HCT116 (cell line): ENCODE measurements around the gene PDE10A. TPM values are rescaled to one million over a fixed set of nuclear protein-coding genes. Genes with fewer than 3 reads are reported as not detected.

Experiments used
- ATAC-seq: fragments of 200-7000 bp; cut with Tn5 transposase; 2 replicates; pipeline ENCODE4 v1.9.1; 2020; ENCODE audit warnings: mild to moderate bottlenecking, moderate library complexity
- BruUV-seq: library from RNA; stranded (reverse); fragments of 400-500 nt; replicated peaks from 2 replicates; lab custom pipeline; 2021; lab: Mats Ljungman, UMichigan
- CTCF ChIA-PET: fragments of 300-600 bp; sonication (Branson Sonifier 250); formaldehyde crosslinking; loops from one replicate; lab custom pipeline; 2021; ENCODE audit warnings: antibody characterized with exemption; lab: Charles Lee
- POLR2A ChIA-PET: fragments of 300-600, 350-600 bp; sonication (Branson Sonifier 250); formaldehyde crosslinking; loops from one replicate; lab custom pipeline; 2021; ENCODE audit warnings: antibody characterized with exemption; lab: Charles Lee
- RAD21 ChIA-PET, 2 experiments: fragments of 300-600 bp; sonication (Branson Sonifier 250); formaldehyde crosslinking; loops; one replicate each; lab custom pipeline; 2023; ENCODE audit warnings: low total read pairs in 2 of 2; ENCODE audit not compliant: uncharacterized antibody in 2 of 2, unreplicated experiment in 2 of 2, low non-redundant PET in 1 of 2; lab: Charles Lee
- DNase-seq: peaks from one replicate; pipeline ENCODE4 v3.0.0-alpha.2; 2010; ENCODE audit warnings: low read depth, low spot score
- H2AFZ ChIP-seq: fragments of 200-600 bp; shearing (Covaris generic), sonication (generic); 2 replicates; pipeline ENCODE4 v1.6.1; 2017; ENCODE audit warnings: low read depth, mixed run types, mixed read lengths, antibody characterized with exemption, low read length; ENCODE audit not compliant: poor library complexity, severe bottlenecking
- H3K27ac ChIP-seq: 2 replicates; pipeline ENCODE4 v1.5.1; 2012; ENCODE audit warnings: low read depth, low read length
- H3K27me3 ChIP-seq: fragments of 200-600 bp; sonication (generic); 2 replicates; pipeline ENCODE4 v1.6.1; 2016; ENCODE audit warnings: mixed run types, low read length, mixed read lengths; ENCODE audit not compliant: insufficient read depth
- H3K36me3 ChIP-seq, 2 experiments: fragments of 200-500 bp in 1 of 2; fragments of 200-600 bp in 1 of 2; sonication (Bioruptor generic) in 1 of 2; sonication (generic) in 1 of 2; 2 replicates each; pipeline versions ENCODE4 v1.5.1 to v1.6.1; 2014 to 2016; ENCODE audit warnings: low read length in 2 of 2, inconsistent platforms in 1 of 2, mixed read lengths in 1 of 2, mixed run types in 1 of 2; ENCODE audit not compliant: insufficient read depth in 2 of 2, control insufficient read depth in 1 of 2
- H3K4me1 ChIP-seq, 2 experiments: fragments of 200-600 bp in 1 of 2; sonication (generic) in 1 of 2; 2 replicates each; pipeline versions ENCODE4 v1.5.1 to v1.6.1; 2012 to 2017; ENCODE audit warnings: low read length in 2 of 2, inconsistent platforms in 1 of 2, mild to moderate bottlenecking in 1 of 2, mixed read lengths in 1 of 2, mixed run types in 1 of 2, moderate library complexity in 1 of 2; ENCODE audit not compliant: insufficient read depth in 2 of 2, control insufficient read depth in 1 of 2
- H3K4me2 ChIP-seq: fragments of 200-600 bp; sonication (generic); 2 replicates; pipeline ENCODE4 v1.6.1; 2017; ENCODE audit warnings: mixed run types, low read length, mixed read lengths
- H3K4me3 ChIP-seq, 2 experiments: fragments of 200-600 bp in 1 of 2; sonication (generic) in 1 of 2; replicated peaks in 1 of 2; 2 replicates each; pipeline ENCODE4 v1.5.1; 2011 to 2016; ENCODE audit warnings: low read length in 2 of 2, control low read depth in 1 of 2, low read depth in 1 of 2, mild to moderate bottlenecking in 1 of 2, mixed read lengths in 1 of 2, mixed run types in 1 of 2
- H3K79me2 ChIP-seq: fragments of 200-600 bp; sonication (generic); 2 replicates; pipeline ENCODE4 v1.6.1; 2017; ENCODE audit warnings: mild to moderate bottlenecking, mixed run types, low read length, moderate library complexity, mixed read lengths; ENCODE audit not compliant: insufficient read depth
- H3K9ac ChIP-seq: fragments of 200-600 bp; sonication (generic); 2 replicates; pipeline ENCODE4 v1.6.1; 2016; ENCODE audit warnings: low read length, mixed read lengths
- H3K9me2 ChIP-seq: fragments of 200-600 bp; sonication (generic), shearing (Covaris generic); 2 replicates; pipeline ENCODE4 v1.6.1; 2017; ENCODE audit warnings: mixed run types, mild to moderate bottlenecking, moderate library complexity; ENCODE audit not compliant: insufficient read depth
- H3K9me3 ChIP-seq, 2 experiments: fragments of 200-500 bp in 1 of 2; fragments of 200-600 bp in 1 of 2; sonication (Bioruptor generic) in 1 of 2; sonication (generic) in 1 of 2; 2 replicates each; pipeline ENCODE4 v1.6.1; 2014 to 2017; ENCODE audit warnings: low read length in 2 of 2, mixed read lengths in 2 of 2, inconsistent platforms in 1 of 2, low read depth in 1 of 2, mild to moderate bottlenecking in 1 of 2, mixed run types in 1 of 2, moderate library complexity in 1 of 2; ENCODE audit not compliant: control insufficient read depth in 1 of 2, insufficient read depth in 1 of 2
- H4K20me1 ChIP-seq: fragments of 200-600 bp; sonication (generic), shearing (Covaris generic); 2 replicates; pipeline ENCODE4 v1.6.1; 2017; ENCODE audit warnings: mixed run types, mild to moderate bottlenecking, moderate library complexity; ENCODE audit not compliant: insufficient read depth
- ATF3 ChIP-seq: IDR thresholded peaks from 2 replicates; pipeline ENCODE4 v1.6.1; 2012
- EGR1 ChIP-seq: IDR thresholded peaks from 2 replicates; pipeline ENCODE4 v1.6.1; 2012; ENCODE audit warnings: low read depth
- ELF1 ChIP-seq: IDR thresholded peaks from 2 replicates; pipeline ENCODE4 v1.6.1; 2012; ENCODE audit warnings: low read depth, borderline replicate concordance
- EZH2 ChIP-seq: fragments of 200-600 bp; sonication (generic); IDR thresholded peaks from 2 replicates; pipeline ENCODE4 v1.6.1; 2017; ENCODE audit warnings: antibody characterized with exemption, mixed run types
- EZH2phosphoT487 ChIP-seq: fragments of 200-600 bp; IDR thresholded peaks from 2 replicates; pipeline ENCODE4 v1.6.1; 2018; ENCODE audit warnings: antibody characterized with exemption, borderline replicate concordance
- JUND ChIP-seq: IDR thresholded peaks from 2 replicates; pipeline ENCODE4 v1.6.1; 2012
- POLR2A ChIP-seq: IDR thresholded peaks from 2 replicates; pipeline ENCODE4 v1.7.0; 2011; ENCODE audit warnings: borderline replicate concordance; ENCODE audit not compliant: insufficient read depth, insufficient read length; ENCODE audit errors: extremely low read depth
- RAD21 ChIP-seq: IDR thresholded peaks from 2 replicates; pipeline ENCODE4 v1.6.1; 2012; ENCODE audit warnings: low read depth, mild to moderate bottlenecking
- SP1 ChIP-seq: IDR thresholded peaks from 2 replicates; pipeline ENCODE4 v1.6.1; 2012; ENCODE audit warnings: low read depth
- ZNF274 ChIP-seq: fragments of 200-500 bp; sonication (Bioruptor generic); IDR thresholded peaks from 2 replicates; pipeline ENCODE4 v1.6.1; 2014; ENCODE audit warnings: mild to moderate bottlenecking, low read depth, low read length, inconsistent platforms
- intact Hi-C: fragments of 100-400 bp; cut with micrococcal nuclease; formaldehyde crosslinking; loops from 2 replicates; pipeline ENCODE4 v1.10.0; 2022
- total RNA-seq: library from RNA; stranded (reverse); gene quantifications from one replicate; pipeline ENCODE4 v1.2.1, GENCODE V29; 2021; ENCODE audit not compliant: unreplicated experiment

PDE10A gene
- total RNA-seq, 1 experiment from 2014 or later: 0.37 TPM

GRCh38 chr6:165664559-165665383, 1.7 kb upstream of the PDE10A start:
- no peaks in the 10 kb centered on the region for H3K9me2 ChIP-seq
- TF ChIP-seq ATF3 (no peak), SP1 (no peak), ELF1 (no peak), EGR1 (no peak), EZH2phosphoT487 (no peak), RAD21 (no peak), ZNF274 (no peak), POLR2A (no peak), JUND (no peak), EZH2 (no peak)
- H3K36me3 ChIP-seq: no peaks in the 10 kb centered on the region
- H3K4me1 ChIP-seq: no peaks in the 10 kb centered on the region
- no peak overlapping the region for H3K27ac ChIP-seq
- no peak overlapping the region for H3K4me3 ChIP-seq
- intact Hi-C loops: no loop called here
- H3K79me2 ChIP-seq: no peaks in the 10 kb centered on the region
- ATAC-seq (no peak), DNase-seq (no peak)
- CTCF ChIA-PET: no interaction called here
- no peaks in the 10 kb centered on the region; a peak in 1 of 4 replicates for H3K9me3 ChIP-seq
- BruUV-seq: no TSS peak
- no peaks in the 10 kb centered on the region for H3K27me3 ChIP-seq
- RAD21 ChIA-PET: no interaction called here
- H2AFZ ChIP-seq: no peak overlapping the region
- H4K20me1 ChIP-seq: no peaks in the 10 kb centered on the region
- H3K9ac ChIP-seq: no peak overlapping the region
- H3K4me2 ChIP-seq: no peak overlapping the region
- POLR2A ChIA-PET: no interaction called here
